ENCODE measurements around the gene SCFD2.
"Not testable (repeated sequence)": the region's sequence is repeated elsewhere in the genome, so short reads cannot be mapped to it uniquely, and the experiment has no call there.

The SCFD2 gene

GRCh38 chr4:53151489-53151788 is 214.4 kb downstream of the SCFD2 start:
- H3K36me3 ChIP-seq (ENCODE audit: insufficient read depth, insufficient read length, low read length) = no peaks in the 10 kb centered on the region
- H3K4me3 ChIP-seq (ENCODE audit: insufficient read length, low read depth) = no peak overlapping the region
- H3K9ac ChIP-seq (ENCODE audit: insufficient read length, low read depth) = no peak overlapping the region
- no peaks in the 10 kb centered on the region for H3K4me1 ChIP-seq (ENCODE audit: insufficient read depth, insufficient read length)
- TF ChIP-seq ZNF274 (IDR thresholded peaks at IDR 0.05; ENCODE audit: low read depth, low read length) (no peak), YY1 (IDR thresholded peaks at IDR 0.05; ENCODE audit: insufficient read depth, insufficient read length) (no peak), SUZ12 (IDR thresholded peaks at IDR 0.05; ENCODE audit: extremely low read depth, insufficient read depth, insufficient read length) (no peak)
- no peaks in the 10 kb centered on the region for H3K27me3 ChIP-seq (ENCODE audit: insufficient read depth, insufficient read length)
- DNase-seq (ENCODE audit: low read depth, low spot score) = no peak
- H3K9me3 ChIP-seq (ENCODE audit: insufficient read depth, low read length) = peaks cover 8% of the 10 kb centered on the region; the same call in 1 of the 2 replicates

GRCh38 chr4:53150631-53151488 is 215.0 kb downstream of the SCFD2 start:
- Histone ChIP-seq H3K4me3 (ENCODE audit: insufficient read length, low read depth) (no peak overlapping the region), H3K9ac (ENCODE audit: insufficient read length, low read depth) (no peak overlapping the region), H3K27me3 (ENCODE audit: insufficient read depth, insufficient read length) (no peaks in the 10 kb centered on the region), H3K36me3 (ENCODE audit: insufficient read depth, insufficient read length, low read length) (no peaks in the 10 kb centered on the region), H3K9me3 (ENCODE audit: insufficient read depth, low read length) (peaks cover 8% of the 10 kb centered on the region; the same call in 1 of the 2 replicates), H3K4me1 (ENCODE audit: insufficient read depth, insufficient read length) (no peaks in the 10 kb centered on the region)
- no peak for TF ChIP-seq SUZ12 (IDR thresholded peaks at IDR 0.05; ENCODE audit: extremely low read depth, insufficient read depth, insufficient read length)
- no peak for TF ChIP-seq ZNF274 (IDR thresholded peaks at IDR 0.05; ENCODE audit: low read depth, low read length)
- TF ChIP-seq YY1 (IDR thresholded peaks at IDR 0.05; ENCODE audit: insufficient read depth, insufficient read length) = no peak
- no peak for DNase-seq (ENCODE audit: low read depth, low spot score)

GRCh38 chr4:53147711-53148110 is 218.2 kb downstream of the SCFD2 start:
- H3K4me3 ChIP-seq (ENCODE audit: insufficient read length, low read depth) = no peak overlapping the region
- no peaks in the 10 kb centered on the region for H3K27me3 ChIP-seq (ENCODE audit: insufficient read depth, insufficient read length)
- no peaks in the 10 kb centered on the region for H3K4me1 ChIP-seq (ENCODE audit: insufficient read depth, insufficient read length)
- no peak for TF ChIP-seq SUZ12 (IDR thresholded peaks at IDR 0.05; ENCODE audit: extremely low read depth, insufficient read depth, insufficient read length)
- TF ChIP-seq YY1 (IDR thresholded peaks at IDR 0.05; ENCODE audit: insufficient read depth, insufficient read length) = no peak
- TF ChIP-seq ZNF274 (IDR thresholded peaks at IDR 0.05; ENCODE audit: low read depth, low read length) = no peak
- DNase-seq (ENCODE audit: low read depth, low spot score) = no peak
- H3K9ac ChIP-seq (ENCODE audit: insufficient read length, low read depth) = no peak overlapping the region
- H3K36me3 ChIP-seq (ENCODE audit: insufficient read depth, insufficient read length, low read length) = peaks cover 5% of the 10 kb centered on the region
- peaks cover 1% of the 10 kb centered on the region; the same call in 1 of the 2 replicates for H3K9me3 ChIP-seq (ENCODE audit: insufficient read depth, low read length)

GRCh38 chr4:53147197-53147596 is 218.7 kb downstream of the SCFD2 start:
- Histone ChIP-seq H3K4me3 (ENCODE audit: insufficient read length, low read depth) (no peak overlapping the region), H3K9me3 (ENCODE audit: insufficient read depth, low read length) (no peaks in the 10 kb centered on the region), H3K36me3 (ENCODE audit: insufficient read depth, insufficient read length, low read length) (peaks cover 5% of the 10 kb centered on the region), H3K27me3 (ENCODE audit: insufficient read depth, insufficient read length) (no peaks in the 10 kb centered on the region), H3K4me1 (ENCODE audit: insufficient read depth, insufficient read length) (no peaks in the 10 kb centered on the region), H3K9ac (ENCODE audit: insufficient read length, low read depth) (no peak overlapping the region)
- TF ChIP-seq SUZ12 (IDR thresholded peaks at IDR 0.05; ENCODE audit: extremely low read depth, insufficient read depth, insufficient read length) = no peak
- no peak for TF ChIP-seq YY1 (IDR thresholded peaks at IDR 0.05; ENCODE audit: insufficient read depth, insufficient read length)
- DNase-seq (ENCODE audit: low read depth, low spot score) = no peak

GRCh38 chr4:53141308-53141707 is 224.6 kb downstream of the SCFD2 start:
- Histone ChIP-seq H3K4me3 (ENCODE audit: insufficient read length, low read depth) (no peak overlapping the region), H3K4me1 (ENCODE audit: insufficient read depth, insufficient read length) (no peaks in the 10 kb centered on the region), H3K9ac (ENCODE audit: insufficient read length, low read depth) (no peak overlapping the region), H3K9me3 (ENCODE audit: insufficient read depth, low read length) (0 out of 2 replicates have a peak, but pooled peaks cover 7% of the 10 kb centered on the region), H3K27me3 (ENCODE audit: insufficient read depth, insufficient read length) (no peaks in the 10 kb centered on the region), H3K36me3 (ENCODE audit: insufficient read depth, insufficient read length, low read length) (peaks cover 5% of the 10 kb centered on the region)
- TF ChIP-seq SUZ12 (IDR thresholded peaks at IDR 0.05; ENCODE audit: extremely low read depth, insufficient read depth, insufficient read length) = no peak
- no peak for TF ChIP-seq YY1 (IDR thresholded peaks at IDR 0.05; ENCODE audit: insufficient read depth, insufficient read length)
- TF ChIP-seq ZNF274 (IDR thresholded peaks at IDR 0.05; ENCODE audit: low read depth, low read length) = no peak
- no peak for DNase-seq (ENCODE audit: low read depth, low spot score)

GRCh38 chr4:53139256-53139655 is 226.6 kb downstream of the SCFD2 start:
- H3K9ac ChIP-seq (ENCODE audit: insufficient read length, low read depth); DNase-seq (ENCODE audit: low read depth, low spot score); H3K4me1 ChIP-seq (ENCODE audit: insufficient read depth, insufficient read length); H3K4me3 ChIP-seq (ENCODE audit: insufficient read length, low read depth); H3K36me3 ChIP-seq (ENCODE audit: insufficient read depth, insufficient read length, low read length); H3K9me3 ChIP-seq (ENCODE audit: insufficient read depth, low read length); H3K27me3 ChIP-seq (ENCODE audit: insufficient read depth, insufficient read length): not testable (repeated sequence)

- TF ChIP-seq YY1 (IDR thresholded peaks at IDR 0.05; ENCODE audit: insufficient read depth, insufficient read length) (no peak), ZNF274 (IDR thresholded peaks at IDR 0.05; ENCODE audit: low read depth, low read length) (no peak), SUZ12 (IDR thresholded peaks at IDR 0.05; ENCODE audit: extremely low read depth, insufficient read depth, insufficient read length) (no peak)
- Histone ChIP-seq H3K36me3 (ENCODE audit: insufficient read depth, insufficient read length, low read length) (no peaks in the 10 kb centered on the region), H3K4me1 (ENCODE audit: insufficient read depth, insufficient read length) (no peaks in the 10 kb centered on the region), H3K9me3 (ENCODE audit: insufficient read depth, low read length) (0 out of 2 replicates have a peak, but pooled peaks cover 7% of the 10 kb centered on the region), H3K4me3 (ENCODE audit: insufficient read length, low read depth) (no peak overlapping the region), H3K9ac (ENCODE audit: insufficient read length, low read depth) (no peak overlapping the region), H3K27me3 (ENCODE audit: insufficient read depth, insufficient read length) (no peaks in the 10 kb centered on the region)
- DNase-seq (ENCODE audit: low read depth, low spot score) = no peak
Observed at GRCh38 chr4:53137468-53137867, 228.4 kb downstream of the SCFD2 start.
